DMS 273 treated with DMSO at 0.1 percent for 48 hours (cell line): ENCODE data around the gene DPM2.

ENCODE experiments used
- DNase-seq: peaks from one replicate; lab custom pipeline; 2025; lab: John Stamatoyannopoulos, UW

DPM2 gene

DNA sequence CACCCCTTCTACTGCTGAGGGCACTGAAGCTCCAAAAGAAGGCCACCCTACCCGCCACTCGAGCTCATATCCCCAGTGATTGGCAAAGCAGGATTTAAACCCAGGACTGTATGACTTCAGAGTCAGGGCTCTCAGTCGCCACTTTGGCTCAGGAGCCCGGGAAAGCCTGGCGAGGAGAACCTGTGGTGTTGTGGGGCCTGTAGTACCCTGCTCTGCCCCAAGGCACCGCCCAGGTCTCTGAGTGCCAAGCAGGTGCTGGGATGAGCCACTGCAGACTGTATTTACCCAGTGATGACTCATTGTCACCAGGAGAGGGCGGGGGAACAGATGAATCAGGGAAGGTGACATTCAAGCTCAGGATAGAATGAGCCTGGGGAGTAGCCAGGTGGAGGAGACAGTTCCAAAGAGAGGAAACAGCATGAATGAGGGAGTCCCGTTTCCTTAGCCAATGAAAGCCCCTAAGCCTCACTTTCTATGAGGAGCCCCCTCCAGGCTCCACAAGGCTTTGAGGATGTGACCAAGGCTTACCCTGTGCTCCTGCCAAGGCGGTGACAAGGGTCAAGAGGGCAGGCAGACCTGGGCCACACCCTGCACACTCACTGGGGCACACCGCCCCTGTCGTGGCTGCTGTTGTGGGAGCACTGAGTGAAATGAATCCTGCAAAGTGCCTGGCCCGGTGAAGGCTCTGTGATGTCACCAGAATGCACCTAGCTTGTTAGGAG is 17.8 kb upstream of the DPM2 start:
- DNase-seq = peak; percentile 18

DNA sequence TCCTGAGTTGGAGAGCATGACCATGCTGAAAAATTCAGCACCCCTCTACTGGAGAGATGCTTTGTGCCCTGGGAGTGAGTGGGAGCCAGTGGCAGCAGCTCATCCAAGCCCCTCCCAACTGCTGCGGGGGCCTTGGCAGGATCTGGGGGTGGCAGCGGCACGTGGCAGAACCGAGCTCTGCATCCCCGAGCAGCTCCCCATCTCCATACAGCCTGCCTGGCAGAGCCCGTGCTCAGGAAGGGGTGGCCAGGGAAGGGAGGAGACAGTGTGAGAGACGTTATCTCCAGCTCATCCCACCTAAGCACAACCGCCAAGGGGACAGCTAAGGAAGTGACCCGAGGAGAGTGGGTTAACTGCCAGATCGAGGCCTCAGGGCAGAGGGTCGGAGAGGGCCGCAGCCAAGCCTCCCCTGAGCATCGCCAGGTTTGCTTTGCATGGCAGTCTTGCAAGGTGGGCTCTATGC is 17.2 kb upstream of the DPM2 start:
- DNase-seq = no peak

DNA sequence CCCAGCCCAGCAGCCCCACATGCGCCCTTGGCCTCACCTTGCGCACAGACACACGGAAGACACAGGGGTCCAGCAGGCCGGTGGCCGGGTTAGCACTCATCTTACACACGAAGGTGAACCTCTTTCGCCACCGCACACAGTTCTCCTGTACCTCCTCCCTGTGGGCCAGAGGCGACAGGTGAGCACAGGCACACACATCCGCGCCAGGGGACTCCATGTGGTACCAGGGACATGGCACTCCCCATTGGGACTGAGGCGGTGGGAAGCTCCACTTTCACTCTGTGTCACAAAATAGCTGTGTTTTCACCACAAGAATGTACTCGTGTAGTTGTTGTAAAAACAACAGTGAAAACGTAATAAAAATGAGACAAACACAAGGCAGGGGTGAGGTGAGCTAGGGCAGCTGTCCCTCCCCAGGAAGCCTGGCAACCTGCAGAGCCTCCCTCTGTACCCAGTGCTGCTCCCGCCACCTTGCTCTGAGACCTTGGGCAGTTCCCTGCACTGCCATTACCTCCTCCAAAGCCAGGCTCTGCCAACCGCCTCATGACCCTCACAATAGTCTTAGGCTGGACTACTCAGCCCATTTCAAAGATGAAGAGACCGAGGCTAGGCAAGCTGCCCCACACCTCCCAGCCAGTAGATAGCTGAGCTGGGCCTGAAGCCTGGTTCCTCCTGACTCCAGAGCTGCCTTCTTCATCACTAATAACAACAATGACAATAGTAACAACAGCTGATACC is 16.3 kb upstream of the DPM2 start:
- DNase-seq = no peak

DNA sequence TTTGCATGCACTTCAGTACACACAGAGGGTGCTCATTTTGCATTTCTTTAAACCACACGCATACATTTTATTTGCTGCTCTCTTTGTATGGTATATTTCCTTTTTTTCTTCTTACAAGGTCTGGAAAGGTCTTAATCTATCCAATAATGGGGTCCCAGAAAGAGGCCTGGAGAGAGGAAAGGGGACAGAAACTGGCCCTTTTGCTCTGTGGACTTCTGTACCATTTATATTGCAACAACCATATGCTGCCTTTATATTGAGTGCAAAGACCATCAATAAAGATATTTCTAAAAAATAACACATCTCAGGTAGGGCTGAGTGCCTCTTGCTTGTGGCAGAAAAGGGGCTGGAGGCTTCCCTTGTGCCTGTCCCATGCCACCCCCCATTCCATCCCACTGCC is 15.5 kb upstream of the DPM2 start:
- DNase-seq = no peak

DNA sequence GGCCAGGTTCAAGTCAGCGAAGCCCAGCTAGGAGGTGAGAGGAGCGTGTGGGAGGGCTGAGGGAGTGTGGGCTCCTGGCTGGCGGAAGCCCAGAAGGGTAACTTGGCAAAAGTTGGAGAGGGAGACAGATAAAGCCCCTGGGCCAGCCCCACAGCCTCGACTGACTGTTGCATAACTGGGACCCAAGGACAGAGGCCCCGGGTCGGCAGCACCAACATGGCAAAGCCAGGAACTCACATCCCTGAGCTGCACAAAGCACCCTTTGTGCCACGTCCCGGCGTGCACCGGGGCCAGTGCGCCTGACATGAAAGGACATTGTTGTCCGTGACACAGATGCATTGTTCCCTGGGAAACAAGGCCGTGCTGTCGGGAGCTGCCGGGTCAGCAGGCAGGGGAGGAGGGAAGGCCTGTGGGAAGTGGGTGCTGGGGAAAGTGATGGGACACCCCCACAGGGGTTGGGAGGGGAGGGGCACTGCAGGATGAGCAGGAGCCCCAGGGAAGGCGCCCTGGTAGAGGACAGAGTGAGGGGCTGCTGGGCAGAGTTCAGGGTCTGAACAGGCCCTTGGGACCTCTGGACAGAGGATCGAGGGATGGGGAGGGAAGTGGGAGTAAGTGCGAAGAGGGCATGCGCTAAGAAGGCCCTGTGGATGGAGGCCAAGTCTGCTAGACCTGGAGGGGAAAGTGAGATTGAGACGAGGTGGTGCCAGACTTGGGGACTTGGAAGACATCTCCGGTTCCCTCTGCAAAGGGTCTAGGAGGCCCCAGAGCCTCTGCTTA is 13.0 kb upstream of the DPM2 start:
- no peak for DNase-seq

DNA sequence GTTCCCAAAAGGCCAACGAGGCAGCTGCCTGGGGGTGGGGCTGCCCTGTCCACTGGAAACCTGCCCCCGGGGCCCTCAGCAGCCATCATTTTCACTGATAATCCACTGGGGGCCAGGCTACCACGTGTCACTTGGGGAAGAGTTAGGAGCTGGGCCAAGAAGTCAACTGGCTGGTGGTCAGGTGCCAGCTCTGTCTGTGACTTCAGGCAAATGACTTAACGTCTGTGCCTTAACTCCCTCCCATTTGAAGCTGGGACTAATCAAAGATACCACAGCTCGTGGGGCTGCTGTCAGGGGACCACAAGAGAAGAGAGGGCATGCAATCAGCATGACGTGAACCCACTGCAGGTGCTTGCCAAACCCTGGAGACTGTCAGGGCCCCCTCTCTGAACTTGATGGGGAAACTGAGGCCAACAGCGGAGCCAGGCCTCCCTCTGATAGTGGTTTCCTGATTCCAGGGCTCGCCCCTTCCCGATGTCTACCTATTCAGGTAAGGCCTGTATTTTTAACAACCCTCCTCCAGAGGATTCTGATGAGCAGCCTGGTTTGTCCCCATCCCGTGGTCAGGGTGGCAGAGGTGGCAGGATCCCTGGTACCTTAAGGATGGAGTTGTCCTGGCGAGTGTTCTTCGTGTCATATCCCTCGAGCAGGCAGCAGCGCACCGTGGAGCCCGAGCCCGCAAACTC is 12.3 kb upstream of the DPM2 start:
- DNase-seq = no peak

DNA sequence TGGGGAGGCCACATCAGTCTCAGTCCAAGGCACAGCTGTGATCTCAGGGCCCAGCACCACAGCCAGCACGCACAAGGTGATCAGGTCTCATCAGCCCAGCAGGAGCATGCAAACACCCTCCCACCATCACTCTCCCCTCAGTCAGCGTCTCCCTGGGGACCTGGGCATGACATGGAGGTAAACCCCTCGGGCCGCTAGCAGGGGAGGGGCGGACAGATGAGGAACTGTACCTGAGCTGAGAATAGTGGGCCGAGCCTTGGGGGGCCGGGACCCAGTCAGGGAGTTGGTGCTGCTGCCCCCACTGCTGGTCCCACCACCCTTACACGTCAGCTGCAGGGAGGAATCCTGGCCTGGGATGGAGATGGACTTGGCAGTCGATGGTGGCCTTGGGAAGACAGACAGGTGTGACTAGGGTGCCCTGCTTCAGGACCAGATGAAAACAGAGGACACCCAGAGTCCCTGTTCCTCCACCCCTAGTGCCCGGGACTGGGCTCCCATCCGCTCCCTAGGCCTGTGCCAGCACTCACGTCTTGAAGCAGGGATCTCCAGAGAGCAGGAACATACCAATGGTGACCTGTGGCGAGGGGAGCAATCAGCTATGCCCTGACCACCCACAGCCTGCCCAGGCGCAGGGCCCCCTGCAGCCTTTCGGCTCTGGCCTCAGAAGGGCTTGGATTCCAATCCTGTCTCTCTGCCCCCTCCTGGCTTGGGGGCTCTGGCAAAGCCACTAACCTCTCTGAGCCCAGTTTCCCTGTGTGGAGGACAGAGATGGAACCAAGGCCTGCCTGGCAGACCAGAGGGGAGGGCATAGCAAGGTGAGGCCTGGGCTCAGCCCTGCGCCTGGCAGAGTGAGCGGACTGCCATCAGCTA is 10.4 kb upstream of the DPM2 start:
- no peak for DNase-seq

DNA sequence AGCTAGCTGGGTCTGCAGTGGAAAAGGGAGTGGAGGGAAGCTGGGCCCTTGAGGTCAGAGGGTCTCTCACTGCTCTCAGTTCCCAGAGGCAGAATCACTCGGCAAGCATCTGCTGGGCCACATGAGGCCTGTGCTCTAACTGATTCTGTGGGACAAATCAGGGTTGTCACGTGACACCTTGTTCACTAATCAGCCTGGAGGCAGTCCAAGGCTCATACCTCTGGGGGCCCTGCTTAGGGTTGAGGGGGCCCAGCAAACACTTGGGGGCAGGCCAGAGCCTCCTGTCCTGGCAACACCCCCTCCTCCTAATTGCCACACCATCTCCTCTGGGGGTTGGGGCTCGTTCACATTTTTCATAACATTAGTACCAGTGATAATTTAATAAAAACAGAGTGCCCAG is 9.1 kb upstream of the DPM2 start:
- no peak for DNase-seq

DNA sequence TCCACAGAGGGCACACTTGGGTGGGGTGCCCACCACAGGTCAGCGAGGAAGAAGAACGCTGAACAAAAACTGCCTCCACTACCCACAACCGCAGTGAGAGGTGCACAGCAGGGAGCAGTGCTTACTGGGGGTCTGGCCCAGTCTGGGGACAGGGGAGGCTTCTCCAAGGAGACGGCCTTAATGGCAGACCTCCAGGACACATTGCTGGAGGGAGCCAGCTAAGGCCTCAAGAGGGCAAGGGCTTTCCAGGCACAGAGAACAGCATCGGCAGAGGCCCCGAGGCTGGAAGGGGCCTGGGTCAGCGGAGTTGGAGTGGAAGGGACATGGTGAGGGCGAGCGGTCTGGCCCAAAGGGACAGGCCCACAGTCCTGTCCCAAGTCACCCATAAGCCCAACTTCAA is 8.3 kb upstream of the DPM2 start:
- no peak for DNase-seq

DNA sequence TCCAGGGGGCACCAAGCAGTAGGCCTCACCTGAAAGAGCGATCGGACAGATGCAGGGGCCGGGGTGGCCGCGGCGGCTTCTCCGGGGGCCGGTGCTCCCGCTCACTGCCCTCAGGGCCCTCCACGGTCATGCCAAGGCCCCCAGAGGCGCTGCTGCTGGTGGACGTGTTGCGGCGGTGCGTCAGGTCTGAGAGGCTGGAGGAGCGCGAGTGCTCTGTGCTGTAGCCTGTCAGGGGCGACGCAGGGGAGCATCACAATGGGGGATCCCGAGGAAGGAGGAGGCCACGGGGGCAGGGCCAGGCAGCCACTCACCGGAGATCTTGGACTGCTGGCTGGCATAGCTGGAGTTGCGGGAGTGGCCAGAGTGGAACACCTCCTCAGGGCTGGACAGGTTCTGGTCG is 7.7 kb upstream of the DPM2 start:
- no peak for DNase-seq

DNA sequence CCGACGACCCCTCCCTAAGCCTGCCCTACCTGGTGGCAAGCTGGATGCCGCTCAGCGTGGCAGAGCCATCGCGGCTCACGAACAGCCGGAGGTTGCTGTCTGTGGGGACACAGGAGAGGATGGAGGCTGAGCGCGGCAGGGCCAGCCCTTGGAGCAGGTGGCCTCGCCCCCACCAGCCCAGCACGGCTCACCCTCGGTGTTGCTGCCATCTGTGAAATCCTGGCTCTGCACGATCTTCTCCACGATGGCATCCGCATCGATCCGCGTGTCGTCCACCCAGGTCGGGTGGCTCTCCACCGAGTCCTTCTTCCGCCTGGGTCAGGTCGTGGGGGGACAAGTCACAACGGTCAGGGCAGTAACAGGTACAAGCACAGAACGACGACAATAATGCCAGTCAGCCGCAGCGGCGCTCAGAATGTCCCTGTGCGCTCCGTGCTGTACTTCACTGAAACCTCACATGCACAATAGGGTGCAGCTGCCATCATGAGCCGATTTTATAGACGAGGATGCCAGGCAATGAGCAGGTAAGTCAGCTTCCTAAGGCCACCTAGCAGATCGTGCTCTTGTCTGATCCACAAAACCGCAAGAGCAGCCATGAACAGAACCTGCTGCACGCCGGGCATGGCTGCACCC is 7.0 kb upstream of the DPM2 start:
- DNase-seq = no peak

DNA sequence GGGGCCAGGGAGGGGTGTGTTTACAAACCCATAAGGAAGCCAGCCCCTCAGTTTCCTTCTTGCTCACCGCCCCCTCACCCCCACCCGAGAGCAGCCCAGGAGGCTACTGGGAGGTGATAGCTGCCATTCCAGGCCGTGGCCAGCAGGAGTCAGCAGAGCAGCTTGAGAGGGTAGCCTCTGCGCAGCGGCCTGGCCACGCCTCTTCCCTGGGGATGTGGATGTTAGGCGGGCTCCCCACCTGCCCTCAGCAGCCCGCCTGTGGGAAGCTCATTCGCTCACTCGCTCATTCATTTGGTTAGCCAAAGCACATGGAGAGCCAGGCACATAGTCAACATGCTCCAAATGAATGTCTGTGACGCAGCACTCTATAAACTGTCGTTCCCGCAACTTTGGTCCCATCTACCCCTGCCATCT is 6.1 kb upstream of the DPM2 start:
- DNase-seq = peak; percentile 57

DNA sequence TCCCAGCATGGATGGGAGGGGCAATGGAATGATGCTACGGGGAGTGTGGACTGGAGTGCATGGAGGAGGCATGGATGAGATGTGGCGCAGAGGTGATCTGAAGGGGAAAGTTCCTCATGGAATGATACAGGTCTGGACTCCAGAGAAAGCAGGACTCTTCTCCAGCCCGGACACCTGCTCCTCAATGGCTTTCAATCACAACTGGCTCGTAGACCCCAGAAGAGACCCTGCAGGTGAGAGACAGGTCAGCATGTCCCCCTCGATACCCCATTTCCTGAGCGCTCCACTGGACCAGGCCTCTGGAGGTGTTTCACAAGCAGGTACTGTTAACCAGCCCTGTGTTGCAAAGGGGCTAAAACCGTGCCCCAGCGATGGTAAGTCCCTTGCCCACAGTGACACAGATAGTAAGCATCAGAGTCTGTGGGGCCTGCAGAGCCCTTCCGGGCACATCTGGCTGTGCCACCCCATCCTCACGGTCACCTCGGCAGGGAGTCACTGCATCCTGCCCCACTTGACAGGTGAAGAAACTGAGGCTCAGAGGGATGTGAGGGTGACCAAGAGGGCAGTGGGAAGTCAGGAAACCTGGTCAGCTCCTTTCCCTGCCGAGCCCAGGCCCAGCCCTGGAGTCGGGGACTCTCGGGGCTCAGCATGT is 5.5 kb upstream of the DPM2 start:
- DNase-seq = no peak

DNA sequence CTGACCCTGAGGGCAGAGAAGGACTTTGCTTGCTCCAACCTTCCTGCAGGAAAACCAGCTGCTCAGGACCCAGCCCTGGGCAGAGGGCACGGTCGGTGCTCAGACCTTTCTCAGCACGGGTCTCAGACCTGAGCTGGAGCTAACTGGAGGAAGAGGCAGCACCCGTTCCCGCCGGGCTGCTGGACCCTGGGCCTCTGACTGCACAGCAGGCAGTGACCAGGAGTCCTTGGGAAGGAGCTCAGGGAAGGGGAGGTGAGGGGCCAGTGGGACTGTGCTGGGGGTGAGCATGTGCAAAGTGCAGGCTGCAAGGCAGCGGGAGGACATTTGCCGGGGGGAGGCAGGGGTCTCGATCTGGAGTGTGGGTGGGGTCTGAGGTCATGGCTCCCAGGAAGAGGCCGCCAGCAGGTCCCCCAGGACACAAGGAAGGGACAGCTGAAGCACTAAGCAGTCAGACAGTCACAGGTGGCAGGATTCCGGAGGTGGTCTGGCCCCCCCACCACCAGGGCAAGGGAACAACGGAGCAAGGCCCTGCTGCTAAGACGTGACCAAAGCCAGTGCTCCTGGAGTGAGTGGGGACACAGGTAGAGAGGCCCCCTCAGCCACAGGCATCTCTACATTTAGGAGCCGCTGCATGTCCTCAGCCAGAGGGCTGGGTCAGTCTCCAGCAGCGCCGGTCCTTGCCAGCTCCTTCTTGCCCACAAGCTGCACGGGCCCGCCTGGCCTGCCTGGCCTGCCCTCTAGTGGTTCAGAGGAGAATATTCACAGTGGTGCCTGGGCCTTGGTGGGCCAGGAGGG is 4.8 kb upstream of the DPM2 start:
- DNase-seq = no peak

DNA sequence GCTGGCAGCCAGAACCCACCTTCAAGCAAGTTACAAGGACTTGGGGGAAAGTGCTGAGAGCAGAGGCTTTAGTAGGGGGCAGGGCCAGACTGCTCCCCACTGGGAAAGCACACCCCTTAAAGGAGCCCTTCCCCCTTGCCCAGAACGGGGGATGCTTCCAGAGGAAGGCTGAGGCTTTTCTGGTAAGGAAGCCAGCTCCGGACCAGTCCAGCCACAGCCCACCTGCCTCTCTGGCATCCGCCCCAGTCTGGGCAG is 4.2 kb upstream of the DPM2 start:
- DNase-seq = no peak

DNA sequence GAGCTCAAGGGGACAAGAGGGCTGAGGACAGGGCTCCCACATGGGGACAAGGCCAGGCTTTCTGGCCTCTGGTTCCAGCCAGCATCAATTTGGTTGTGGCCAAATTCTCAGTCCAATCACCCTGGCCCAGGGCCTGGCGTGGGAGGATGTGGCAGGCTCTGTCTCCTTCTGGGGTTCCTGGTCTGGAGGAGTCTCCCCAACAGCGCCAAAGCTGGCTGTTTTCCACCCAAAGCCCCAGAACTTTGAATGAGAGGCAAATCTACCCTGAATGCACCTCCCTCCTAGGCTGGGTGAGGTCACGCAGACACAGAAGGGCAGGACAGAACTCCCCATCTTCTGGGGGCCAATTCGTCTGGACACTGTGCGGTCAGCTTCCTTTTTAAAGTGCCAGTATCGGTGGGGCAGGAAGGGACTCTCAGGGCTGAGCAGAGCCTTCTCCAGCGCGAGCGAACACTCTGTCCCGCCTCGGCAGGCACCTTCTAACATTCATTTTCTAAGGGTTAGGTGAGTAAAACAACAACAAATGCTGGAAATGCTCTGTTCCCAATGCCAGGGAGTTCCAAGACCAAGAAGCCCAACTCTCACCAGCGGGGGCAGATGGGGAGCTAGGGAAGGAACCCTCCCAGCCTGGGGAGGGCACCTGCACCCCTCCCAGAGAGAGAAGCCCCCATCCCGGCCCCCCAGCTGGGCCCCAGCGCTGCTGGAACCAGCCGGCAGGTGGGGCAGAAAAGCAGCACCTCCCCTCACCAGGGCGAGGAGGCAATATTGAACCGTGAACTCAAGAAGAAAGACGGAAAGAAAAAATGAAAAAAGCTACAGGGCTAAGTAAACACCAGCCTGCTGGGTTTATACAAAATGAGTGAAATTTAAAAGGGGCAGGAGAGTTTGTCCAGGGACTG is 3.7 kb upstream of the DPM2 start:
- DNase-seq = no peak

DNA sequence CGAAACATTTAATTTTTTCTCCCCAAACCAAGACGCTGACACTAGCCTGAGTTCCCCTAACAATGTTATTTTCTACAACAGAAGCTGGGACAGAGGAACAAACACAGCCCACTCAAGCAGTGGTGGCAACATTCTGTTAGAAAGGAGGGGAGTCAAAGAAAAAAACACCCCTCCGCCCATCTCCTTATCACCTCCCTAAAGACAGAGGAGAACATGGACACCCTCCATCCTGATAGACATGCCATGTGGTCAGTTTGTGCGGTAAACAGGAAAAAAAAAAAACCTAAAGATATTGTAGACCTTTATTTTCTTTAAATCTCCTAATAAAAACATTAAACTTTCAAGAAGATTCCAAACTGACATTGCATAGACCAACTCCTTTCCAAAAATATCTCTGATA is 2.9 kb upstream of the DPM2 start:
- no peak for DNase-seq

DNA sequence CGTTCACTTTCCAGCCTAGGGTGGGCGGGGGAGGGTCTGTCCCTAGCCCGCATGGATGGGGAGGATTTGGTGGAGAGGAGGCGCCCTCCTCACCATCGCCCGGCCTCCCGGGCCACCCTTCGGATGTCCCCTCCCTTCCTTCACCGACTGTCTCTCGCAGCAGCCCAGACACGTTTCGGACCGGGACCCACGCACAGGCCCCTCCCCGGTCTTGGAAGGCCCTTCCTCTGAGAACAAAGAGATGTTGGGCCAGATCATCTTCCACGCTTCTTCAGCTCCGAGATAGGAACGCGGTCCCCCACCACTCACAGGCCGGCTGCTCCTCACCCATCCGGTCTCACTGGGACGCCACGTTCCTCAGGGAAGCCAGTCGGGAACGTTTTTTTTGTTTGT is 640 bp upstream of the DPM2 start:
- DNase-seq = no peak

DNA sequence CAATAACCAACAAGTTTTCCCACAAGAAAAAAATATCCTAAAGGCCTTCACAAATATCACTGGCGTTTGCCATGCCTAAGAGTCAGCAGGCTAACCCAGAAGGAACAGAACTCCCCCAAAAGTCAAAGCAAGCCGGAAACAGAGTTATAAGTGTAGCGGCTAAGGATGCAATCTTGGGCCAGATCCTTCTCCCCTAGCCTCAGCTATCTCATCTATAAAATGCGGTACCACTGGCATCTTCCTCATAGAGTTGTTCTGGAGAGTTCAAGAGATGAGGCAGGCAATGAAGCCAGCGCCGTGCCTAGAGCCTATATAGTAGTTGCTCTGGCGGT is 632 bp downstream of the DPM2 start:
- DNase-seq = no peak
